Thoracic aorta (tissue), 2 donors: ENCODE results near the gene RUFY4. TPM values are rescaled to one million over a fixed set of nuclear protein-coding genes. Genes with fewer than 3 reads are reported as not detected.

ENCODE experiments used
- ATAC-seq: fragments of 150-250 bp; one replicate; pipeline ENCODE4 v1.8.0; 2017; ENCODE audit warnings: low read depth; ENCODE audit not compliant: insufficient number of reproducible peaks, low FRiP score
- DNase-seq: peaks from one replicate; pipeline ENCODE4 v3.0.0-alpha.2; 2020; ENCODE audit warnings: low spot score
- H3K27ac ChIP-seq, 2 donors: fragments of 200-600 bp; sonication (generic); 1 replicate in 1 of 2; 2 replicates in 1 of 2; pipeline ENCODE4 v1.5.1; 2016; ENCODE audit warnings: mild to moderate bottlenecking in 2 of 2, moderate library complexity in 2 of 2
- H3K27me3 ChIP-seq: fragments of 200-600 bp; sonication (generic); replicated peaks from 2 replicates; pipeline ENCODE4 v1.6.0; 2016; ENCODE audit warnings: mild to moderate bottlenecking; ENCODE audit not compliant: insufficient read depth
- H3K36me3 ChIP-seq: fragments of 200-600 bp; sonication (generic); one replicate; pipeline ENCODE4 v1.5.1; 2016
- H3K4me1 ChIP-seq, 2 donors: fragments of 200-600 bp; sonication (generic); 1 replicate in 1 of 2; 2 replicates in 1 of 2; pipeline versions ENCODE4 v1.5.1 to v1.6.0; 2016; ENCODE audit warnings: low read depth in 2 of 2, mild to moderate bottlenecking in 1 of 2; ENCODE audit not compliant: control insufficient read depth in 1 of 2
- H3K4me3 ChIP-seq: fragments of 200-600 bp; sonication (generic); 2 replicates; pipeline ENCODE4 v1.5.1; 2016; ENCODE audit warnings: mild to moderate bottlenecking
- H3K9me3 ChIP-seq: fragments of 200-600 bp; sonication (generic); 2 replicates; pipeline ENCODE4 v1.5.1; 2016
- CTCF ChIP-seq: fragments of 200-600 bp; sonication (generic); IDR thresholded peaks from one replicate; pipeline ENCODE4 v1.5.1; 2019; ENCODE audit warnings: antibody characterized with exemption
- total RNA-seq, 2 donors: library from RNA; depleted of rRNA; stranded (reverse); fragments of >200 nt; gene quantifications; one replicate each; pipeline versions ENCODE4 v1.1.0 to v1.2.3, GENCODE V29; 2016

RUFY4 gene
- total RNA-seq, 2 donors from 2014 or later = 0.68 TPM; not detected in 1

- no peak for ATAC-seq
- H3K27ac ChIP-seq = no peak overlapping the region
- no peaks in the 10 kb centered on the region for H3K27me3 ChIP-seq
- no peak overlapping the region for H3K4me3 ChIP-seq
- TF ChIP-seq CTCF = no peak
- no peak for DNase-seq
- H3K36me3 ChIP-seq = no peaks in the 10 kb centered on the region
- H3K4me1 ChIP-seq = peaks cover 0 to 5% of the 10 kb centered on the region in 2 donors
- H3K9me3 ChIP-seq = no peaks in the 10 kb centered on the region
Observed at GRCh38 chr2:218073185-218073584, 4.1 kb downstream of the RUFY4 start.

GRCh38 chr2:218074031-218074430 is 5.0 kb downstream of the RUFY4 start:
- no peak for ATAC-seq
- Histone ChIP-seq H3K4me1 (no peaks in the 10 kb centered on the region), H3K4me3 (no peak overlapping the region), H3K9me3 (no peaks in the 10 kb centered on the region), H3K27ac (no peak overlapping the region), H3K27me3 (no peaks in the 10 kb centered on the region), H3K36me3 (no peaks in the 10 kb centered on the region)
- DNase-seq = no peak
- TF ChIP-seq CTCF = peak; percentile 20

GRCh38 chr2:218075975-218076811 is 7.1 kb downstream of the RUFY4 start:
- Histone ChIP-seq H3K4me3 (no peak overlapping the region), H3K36me3 (no peaks in the 10 kb centered on the region), H3K27ac (no peak overlapping the region), H3K4me1 (no peaks in the 10 kb centered on the region), H3K9me3 (no peaks in the 10 kb centered on the region), H3K27me3 (no peaks in the 10 kb centered on the region)
- no peak for TF ChIP-seq CTCF
- DNase-seq (no peak), ATAC-seq (no peak)

DNA sequence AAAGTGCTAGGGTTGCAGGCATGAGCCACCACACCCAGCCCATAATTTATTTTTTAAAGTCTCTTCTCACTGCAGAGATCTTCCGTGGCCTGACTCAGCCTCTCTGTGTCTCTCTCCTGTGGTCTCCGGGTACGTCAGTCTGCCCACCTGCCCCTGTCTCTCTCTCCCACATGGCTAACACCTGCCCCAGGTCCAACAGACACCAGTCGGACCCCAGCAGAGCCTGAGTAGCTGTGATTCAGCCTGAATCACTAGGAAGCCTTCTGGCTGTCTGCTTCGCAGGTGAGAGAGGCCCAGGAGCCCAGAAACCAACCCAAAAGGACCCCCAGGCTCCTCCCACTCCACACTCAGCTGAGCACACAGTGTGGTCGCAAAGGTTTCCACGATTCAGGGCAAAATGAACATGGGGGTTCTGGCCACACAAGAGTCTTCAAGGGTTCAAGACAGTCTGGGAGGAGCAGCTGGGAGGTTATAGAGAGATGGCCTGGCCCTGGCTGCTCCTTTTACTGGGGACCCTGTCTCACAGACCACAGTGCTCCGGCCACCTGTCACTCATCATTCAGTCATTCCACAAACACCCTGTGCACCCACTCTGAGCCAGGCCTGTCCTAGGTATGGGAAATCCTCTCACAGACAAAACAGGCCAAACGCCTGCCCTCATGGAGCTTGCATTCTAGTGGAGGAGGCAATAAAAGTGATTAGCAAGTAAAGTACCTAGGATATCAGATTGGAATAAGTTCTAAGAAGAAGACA is 8.6 kb downstream of the RUFY4 start:
- no peaks in the 10 kb centered on the region for H3K9me3 ChIP-seq
- ATAC-seq (no peak), DNase-seq (no peak)
- no peak for TF ChIP-seq CTCF
- no peaks in the 10 kb centered on the region for H3K4me1 ChIP-seq
- H3K4me3 ChIP-seq = no peak overlapping the region
- H3K27ac ChIP-seq = no peak overlapping the region
- no peaks in the 10 kb centered on the region for H3K27me3 ChIP-seq
- no peaks in the 10 kb centered on the region for H3K36me3 ChIP-seq
